IMR-90 (cell line): ENCODE results near the gene SWAP70.

Experiments
- BHLHE40 ChIP-seq: fragments of 150-350 bp; IDR thresholded peaks from 2 replicates; pipeline ENCODE4 v1.6.1; 2016; ENCODE audit warnings: mild to moderate bottlenecking, low read depth, low read length
- CEBPB ChIP-seq: IDR thresholded peaks from 2 replicates; pipeline ENCODE4 v1.6.1; 2012; ENCODE audit warnings: low read depth, low read length, improper control_type of control experiment
- CTCF ChIP-seq: conservative IDR thresholded peaks from 2 replicates; pipeline ENCODE4 v1.5.1; 2012; ENCODE audit warnings: mild to moderate bottlenecking, low read depth, low read length, improper control_type of control experiment
- MAZ ChIP-seq: IDR thresholded peaks from 2 replicates; pipeline ENCODE4 v1.6.1; 2012; ENCODE audit warnings: low read depth, mild to moderate bottlenecking, low read length, improper control_type of control experiment, moderate library complexity, borderline replicate concordance
- MXI1 ChIP-seq: IDR thresholded peaks from 2 replicates; pipeline ENCODE4 v1.6.1; 2012; ENCODE audit warnings: low read depth, mild to moderate bottlenecking, low read length, moderate library complexity, borderline replicate concordance
- POLR2A ChIP-seq: IDR thresholded peaks from 2 replicates; pipeline ENCODE4 v1.6.1; 2012; ENCODE audit warnings: mild to moderate bottlenecking, low read depth, low read length
- RAD21 ChIP-seq: IDR thresholded peaks from 2 replicates; pipeline ENCODE4 v1.6.1; 2012; ENCODE audit warnings: low read length, improper control_type of control experiment

GRCh38 chr11:9704620-9705019 lies 40.7 kb downstream of the SWAP70 start:
- TF ChIP-seq CEBPB (no peak), MXI1 (no peak), RAD21 (no peak), CTCF (no peak), POLR2A (no peak), BHLHE40 (no peak), MAZ (no peak)
